GM12878 (cell line): ENCODE data around the gene LCN12. TPM values are rescaled to one million over a fixed set of nuclear protein-coding genes. Genes with fewer than 3 reads are reported as not detected.

Experiments used
- BMI1 ChIP-seq: fragments of 450-650 bp; IDR thresholded peaks from 2 replicates; pipeline ENCODE4 v1.6.1; 2016; ENCODE audit warnings: mild to moderate bottlenecking, moderate library complexity, borderline replicate concordance
- BRCA1 ChIP-seq: IDR thresholded peaks from 2 replicates; pipeline ENCODE4 v1.6.1; 2011; ENCODE audit warnings: low read depth, low read length, improper control_type of control experiment
- CTCF ChIP-seq, 3 experiments: IDR thresholded peaks in 2 of 3; conservative IDR thresholded peaks in 1 of 3; 2 replicates each; pipeline ENCODE4 v1.5.1; 2011; ENCODE audit warnings: low read depth in 3 of 3, low read length in 3 of 3, mild to moderate bottlenecking in 3 of 3, control low read depth in 2 of 3, moderate library complexity in 2 of 3, inconsistent platforms in 1 of 3, mixed read lengths in 1 of 3; ENCODE audit not compliant: control insufficient read depth in 2 of 3, insufficient read depth in 1 of 3; ENCODE audit errors: extremely low read depth in 1 of 3
- HSF1 ChIP-seq: fragments of 150-350 bp; IDR thresholded peaks from 2 replicates; pipeline ENCODE4 v1.6.1; 2014; ENCODE audit warnings: mild to moderate bottlenecking, low read depth, low read length
- IKZF2 ChIP-seq, 2 experiments: fragments of 450-650 bp; IDR thresholded peaks; 2 replicates each; pipeline ENCODE4 v1.6.1; 2017; ENCODE audit warnings: mild to moderate bottlenecking in 2 of 2, moderate library complexity in 2 of 2
- NR2C1 ChIP-seq: fragments of 450-650 bp; IDR thresholded peaks from 2 replicates; pipeline ENCODE4 v1.6.1; 2017; ENCODE audit warnings: antibody characterized with exemption, mild to moderate bottlenecking, moderate library complexity
- RCOR1 ChIP-seq: conservative IDR thresholded peaks from 2 replicates; pipeline ENCODE4 v1.6.1; 2012; ENCODE audit warnings: low read depth, low read length, improper control_type of control experiment
- RFX5 ChIP-seq: IDR thresholded peaks from 2 replicates; pipeline ENCODE4 v1.6.1; 2011; ENCODE audit warnings: low read depth, low read length, improper control_type of control experiment
- ZNF384 ChIP-seq: IDR thresholded peaks from 2 replicates; pipeline ENCODE4 v1.6.1; 2012; ENCODE audit warnings: low read depth, mild to moderate bottlenecking, low read length, improper control_type of control experiment, borderline replicate concordance
- polyA plus RNA-seq, 11 experiments: library from polyadenylated mRNA; depleted of rRNA in 4 of 11; unstranded in 6 of 11; stranded (reverse) in 5 of 11; fragments of >200 nt; fragmentation: Nextera tagmentation in 4 of 11; fragmentation: Illumina TruSeq in 1 of 11; extraction: Ambion mirVana in 4 of 11; extraction: Trizol in 1 of 11; gene quantifications; 1 replicate in 1 of 11; 2 replicates in 10 of 11; pipeline versions ENCODE4 v1.2.1 to v1.2.3, GENCODE V29; 2011 to 2016; ENCODE audit warnings: inconsistent platforms in 2 of 11, missing spikeins in 2 of 11, low read depth in 1 of 11
- total RNA-seq, 4 experiments: library from RNA; depleted of rRNA in 3 of 4; stranded (reverse); fragments of >200 nt in 3 of 4; fragmentation: Illumina TruSeq in 1 of 4; extraction: Trizol in 1 of 4; gene quantifications; 2 replicates each; pipeline versions ENCODE4 v1.2.1 to v1.2.3, GENCODE V29; 2013 to 2021

The LCN12 gene
- total and polyA plus RNA-seq, 10 of the 15 experiments (the other 5 are each of a cell fraction or from before 2014, with no cell fraction given) = 0.06 to 0.64 (median 0.40) TPM; not detected in 3

GRCh38 chr9:136952321-136952850, 313 bp downstream of the LCN12 start (continued):
- no peak for TF ChIP-seq RCOR1
- no peak for TF ChIP-seq BMI1
- no peak for TF ChIP-seq IKZF2 (IDR thresholded peaks at IDR 0.05)
- TF ChIP-seq CTCF (IDR thresholded peaks at IDR 0.05 in 2 of 3, conservative IDR thresholded peaks at IDR 0.05 in 1 of 3; ENCODE audit: control insufficient read depth in 2 of 3, extremely low read depth in 1 of 3, insufficient read depth in 1 of 3, low read depth in 3 of 3, low read length in 3 of 3) = no peak
- no peak for TF ChIP-seq RFX5
- TF ChIP-seq HSF1 = no peak
- no peak for TF ChIP-seq NR2C1
- no peak for TF ChIP-seq BRCA1
- no peak for TF ChIP-seq ZNF384
